ENCODE results near the gene RAB8A. TPM values are rescaled to one million over a fixed set of nuclear protein-coding genes. Genes with fewer than 3 reads are reported as not detected.

Gene RAB8A
- total and polyA plus RNA-seq, 2 experiments from 2014 or later: 53.1 to 59.5 TPM

- TF ChIP-seq, protein P1, sequence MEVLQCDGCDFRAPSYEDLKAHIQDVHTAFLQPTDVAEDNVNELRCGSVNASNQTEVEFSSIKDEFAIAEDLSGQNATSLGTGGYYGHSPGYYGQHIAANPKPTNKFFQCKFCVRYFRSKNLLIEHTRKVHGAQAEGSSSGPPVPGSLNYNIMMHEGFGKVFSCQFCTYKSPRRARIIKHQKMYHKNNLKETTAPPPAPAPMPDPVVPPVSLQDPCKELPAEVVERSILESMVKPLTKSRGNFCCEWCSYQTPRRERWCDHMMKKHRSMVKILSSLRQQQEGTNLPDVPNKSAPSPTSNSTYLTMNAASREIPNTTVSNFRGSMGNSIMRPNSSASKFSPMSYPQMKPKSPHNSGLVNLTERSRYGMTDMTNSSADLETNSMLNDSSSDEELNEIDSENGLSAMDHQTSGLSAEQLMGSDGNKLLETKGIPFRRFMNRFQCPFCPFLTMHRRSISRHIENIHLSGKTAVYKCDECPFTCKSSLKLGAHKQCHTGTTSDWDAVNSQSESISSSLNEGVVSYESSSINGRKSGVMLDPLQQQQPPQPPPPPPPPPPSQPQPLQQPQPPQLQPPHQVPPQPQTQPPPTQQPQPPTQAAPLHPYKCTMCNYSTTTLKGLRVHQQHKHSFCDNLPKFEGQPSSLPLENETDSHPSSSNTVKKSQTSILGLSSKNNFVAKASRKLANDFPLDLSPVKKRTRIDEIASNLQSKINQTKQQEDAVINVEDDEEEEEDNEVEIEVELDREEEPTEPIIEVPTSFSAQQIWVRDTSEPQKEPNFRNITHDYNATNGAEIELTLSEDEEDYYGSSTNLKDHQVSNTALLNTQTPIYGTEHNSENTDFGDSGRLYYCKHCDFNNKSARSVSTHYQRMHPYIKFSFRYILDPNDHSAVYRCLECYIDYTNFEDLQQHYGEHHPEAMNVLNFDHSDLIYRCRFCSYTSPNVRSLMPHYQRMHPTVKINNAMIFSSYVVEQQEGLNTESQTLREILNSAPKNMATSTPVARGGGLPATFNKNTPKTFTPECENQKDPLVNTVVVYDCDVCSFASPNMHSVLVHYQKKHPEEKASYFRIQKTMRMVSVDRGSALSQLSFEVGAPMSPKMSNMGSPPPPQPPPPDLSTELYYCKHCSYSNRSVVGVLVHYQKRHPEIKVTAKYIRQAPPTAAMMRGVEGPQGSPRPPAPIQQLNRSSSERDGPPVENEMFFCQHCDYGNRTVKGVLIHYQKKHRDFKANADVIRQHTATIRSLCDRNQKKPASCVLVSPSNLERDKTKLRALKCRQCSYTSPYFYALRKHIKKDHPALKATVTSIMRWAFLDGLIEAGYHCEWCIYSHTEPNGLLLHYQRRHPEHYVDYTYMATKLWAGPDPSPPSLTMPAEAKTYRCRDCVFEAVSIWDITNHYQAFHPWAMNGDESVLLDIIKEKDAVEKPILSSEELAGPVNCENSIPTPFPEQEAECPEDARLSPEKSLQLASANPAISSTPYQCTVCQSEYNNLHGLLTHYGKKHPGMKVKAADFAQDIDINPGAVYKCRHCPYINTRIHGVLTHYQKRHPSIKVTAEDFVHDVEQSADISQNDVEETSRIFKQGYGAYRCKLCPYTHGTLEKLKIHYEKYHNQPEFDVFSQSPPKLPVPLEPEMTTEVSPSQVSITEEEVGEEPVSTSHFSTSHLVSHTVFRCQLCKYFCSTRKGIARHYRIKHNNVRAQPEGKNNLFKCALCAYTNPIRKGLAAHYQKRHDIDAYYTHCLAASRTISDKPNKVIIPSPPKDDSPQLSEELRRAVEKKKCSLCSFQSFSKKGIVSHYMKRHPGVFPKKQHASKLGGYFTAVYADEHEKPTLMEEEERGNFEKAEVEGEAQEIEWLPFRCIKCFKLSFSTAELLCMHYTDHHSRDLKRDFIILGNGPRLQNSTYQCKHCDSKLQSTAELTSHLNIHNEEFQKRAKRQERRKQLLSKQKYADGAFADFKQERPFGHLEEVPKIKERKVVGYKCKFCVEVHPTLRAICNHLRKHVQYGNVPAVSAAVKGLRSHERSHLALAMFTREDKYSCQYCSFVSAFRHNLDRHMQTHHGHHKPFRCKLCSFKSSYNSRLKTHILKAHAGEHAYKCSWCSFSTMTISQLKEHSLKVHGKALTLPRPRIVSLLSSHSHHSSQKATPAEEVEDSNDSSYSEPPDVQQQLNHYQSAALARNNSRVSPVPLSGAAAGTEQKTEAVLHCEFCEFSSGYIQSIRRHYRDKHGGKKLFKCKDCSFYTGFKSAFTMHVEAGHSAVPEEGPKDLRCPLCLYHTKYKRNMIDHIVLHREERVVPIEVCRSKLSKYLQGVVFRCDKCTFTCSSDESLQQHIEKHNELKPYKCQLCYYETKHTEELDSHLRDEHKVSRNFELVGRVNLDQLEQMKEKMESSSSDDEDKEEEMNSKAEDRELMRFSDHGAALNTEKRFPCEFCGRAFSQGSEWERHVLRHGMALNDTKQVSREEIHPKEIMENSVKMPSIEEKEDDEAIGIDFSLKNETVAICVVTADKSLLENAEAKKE (CRISPR knock-in tag; IDR thresholded peaks at IDR 0.05): no peak
- TF ChIP-seq EZH2 (IDR thresholded peaks at IDR 0.05; ENCODE audit: low read depth, unreplicated experiment) (no peak), ZNF331 (CRISPR knock-in tag; IDR thresholded peaks at IDR 0.05; ENCODE audit: low read depth) (no peak), STAT1 (IDR thresholded peaks at IDR 0.05; ENCODE audit: unreplicated experiment) (no peak), CTCF (conservative IDR thresholded peaks at IDR 0.05; ENCODE audit: low read depth in 2 of 2) (no peak)
Measured at GRCh38 chr19:16142032-16142580, 30.4 kb downstream of the RAB8A start (continued).

Measured in GM23338 (cell line).